Retinal pigment epithelial cell (primary cell): Measurements from ENCODE around the gene MRPL28.
A peak's percentile ranks its signal among the peaks of the same experiment; 100 is the strongest.
"Not testable (repeated sequence)": the region's sequence is repeated elsewhere in the genome, so short reads cannot be mapped to it uniquely, and the experiment has no call there.

ENCODE experiments used
- DNase-seq: peaks from one replicate; pipeline ENCODE4 v3.0.0-alpha.2; 2010; ENCODE audit warnings: low read depth
- H3K4me3 ChIP-seq: 2 replicates; pipeline ENCODE4 v1.5.1; 2011; ENCODE audit warnings: mild to moderate bottlenecking, low read length, control low read depth, moderate library complexity
- TF ChIP-seq, protein P1 (sequence below): conservative IDR thresholded peaks from 2 replicates; pipeline ENCODE4 v1.5.1; 2011; ENCODE audit warnings: low read depth, low read length, control low read depth, inconsistent platforms

MRPL28 gene

DNA sequence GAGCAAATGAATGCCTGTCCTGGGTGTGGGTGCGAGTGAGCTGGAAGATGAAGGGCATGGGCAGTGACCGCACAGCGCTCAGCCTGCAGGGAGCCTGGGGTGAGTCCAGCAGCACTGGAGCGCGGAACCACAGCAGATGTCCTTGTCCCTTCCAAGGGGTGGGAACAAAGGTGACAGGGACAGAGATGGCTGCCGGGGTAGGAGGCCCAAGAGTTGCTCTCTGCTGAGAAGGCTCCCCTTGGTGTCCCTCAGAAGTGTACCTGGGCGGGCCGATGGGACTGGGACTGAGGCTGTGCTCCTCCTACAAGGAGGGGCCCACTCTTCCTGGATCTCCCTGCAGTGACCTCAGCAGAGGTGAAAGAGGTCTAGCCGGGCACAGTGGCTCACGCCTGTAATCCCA is 19.0 kb upstream of the MRPL28 start:
- TF ChIP-seq, protein P1, sequence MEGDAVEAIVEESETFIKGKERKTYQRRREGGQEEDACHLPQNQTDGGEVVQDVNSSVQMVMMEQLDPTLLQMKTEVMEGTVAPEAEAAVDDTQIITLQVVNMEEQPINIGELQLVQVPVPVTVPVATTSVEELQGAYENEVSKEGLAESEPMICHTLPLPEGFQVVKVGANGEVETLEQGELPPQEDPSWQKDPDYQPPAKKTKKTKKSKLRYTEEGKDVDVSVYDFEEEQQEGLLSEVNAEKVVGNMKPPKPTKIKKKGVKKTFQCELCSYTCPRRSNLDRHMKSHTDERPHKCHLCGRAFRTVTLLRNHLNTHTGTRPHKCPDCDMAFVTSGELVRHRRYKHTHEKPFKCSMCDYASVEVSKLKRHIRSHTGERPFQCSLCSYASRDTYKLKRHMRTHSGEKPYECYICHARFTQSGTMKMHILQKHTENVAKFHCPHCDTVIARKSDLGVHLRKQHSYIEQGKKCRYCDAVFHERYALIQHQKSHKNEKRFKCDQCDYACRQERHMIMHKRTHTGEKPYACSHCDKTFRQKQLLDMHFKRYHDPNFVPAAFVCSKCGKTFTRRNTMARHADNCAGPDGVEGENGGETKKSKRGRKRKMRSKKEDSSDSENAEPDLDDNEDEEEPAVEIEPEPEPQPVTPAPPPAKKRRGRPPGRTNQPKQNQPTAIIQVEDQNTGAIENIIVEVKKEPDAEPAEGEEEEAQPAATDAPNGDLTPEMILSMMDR, result no peak
- H3K4me3 ChIP-seq, result no peak overlapping the region
- DNase-seq, result no peak

DNA sequence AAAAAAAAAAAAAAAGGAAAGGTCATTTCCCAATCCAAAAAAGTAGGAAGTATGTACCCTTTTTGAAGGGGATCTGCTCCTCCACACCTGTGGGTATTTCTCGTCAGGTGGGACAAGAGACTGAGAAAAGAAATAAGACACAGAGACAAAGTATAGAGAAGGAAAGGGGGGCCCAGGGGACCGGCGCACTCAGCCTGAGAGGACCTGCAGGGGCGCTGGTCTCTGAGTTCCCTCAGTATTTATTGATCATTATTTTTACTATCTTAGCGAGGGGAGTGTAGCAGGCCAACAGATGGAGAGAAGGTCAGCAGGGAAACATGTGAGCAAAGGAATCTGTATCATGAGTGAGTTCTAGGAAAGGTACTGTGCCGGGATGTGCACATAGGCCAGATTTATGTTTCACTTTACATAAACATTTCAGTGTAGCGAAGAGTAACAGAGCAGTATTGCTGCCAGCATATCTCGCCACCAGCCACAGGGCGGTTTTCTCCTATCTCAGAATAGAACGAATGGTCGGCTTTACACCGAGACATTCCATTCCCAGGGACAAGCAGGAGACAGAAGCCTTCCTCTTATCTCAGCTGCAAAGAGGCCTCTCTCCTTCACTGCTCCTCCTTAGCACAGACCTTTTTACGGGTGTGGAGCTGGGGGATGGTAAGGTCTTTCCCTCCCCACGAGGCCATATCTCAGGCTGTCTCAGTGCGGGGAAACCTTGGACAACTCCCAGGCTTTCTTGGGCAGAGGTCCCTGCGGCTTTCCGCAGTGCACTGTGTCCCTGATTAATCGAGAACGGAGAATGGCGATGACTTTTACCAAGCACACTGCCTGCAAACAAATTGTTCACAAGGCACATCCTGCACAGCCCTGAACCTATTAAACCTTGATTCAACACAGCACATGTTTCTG is 17.7 kb upstream of the MRPL28 start:
- H3K4me3 ChIP-seq, DNase-seq: not testable (repeated sequence)
- TF ChIP-seq, protein P1, result peak; percentile 26

DNA sequence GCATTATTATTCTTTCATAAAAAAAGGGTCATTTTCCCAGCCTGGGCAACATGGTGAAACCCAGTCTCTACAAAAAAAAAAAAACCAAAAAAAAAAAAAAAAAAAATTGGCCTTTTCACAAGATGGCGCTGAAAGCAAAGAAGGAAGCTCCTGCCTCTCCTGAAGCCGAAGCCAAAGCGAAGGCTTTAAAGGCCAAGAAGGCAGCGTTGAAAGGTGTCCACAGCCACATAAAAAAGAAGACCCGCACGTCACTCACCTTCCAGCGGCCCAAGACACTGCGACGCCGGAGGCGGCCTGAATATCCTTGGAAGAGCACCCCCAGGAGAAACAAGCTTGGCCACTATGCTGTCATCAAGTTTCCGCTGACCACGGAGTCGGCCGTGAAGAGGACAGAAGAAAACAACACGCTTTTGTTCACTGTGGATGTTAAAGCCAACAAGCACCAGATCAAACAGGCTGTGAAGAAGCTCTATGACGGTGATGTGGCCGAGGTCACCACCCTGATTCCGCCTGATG is 16.4 kb upstream of the MRPL28 start:
- TF ChIP-seq, protein P1, result no peak
- DNase-seq, result no peak
- no peak overlapping the region for H3K4me3 ChIP-seq

DNA sequence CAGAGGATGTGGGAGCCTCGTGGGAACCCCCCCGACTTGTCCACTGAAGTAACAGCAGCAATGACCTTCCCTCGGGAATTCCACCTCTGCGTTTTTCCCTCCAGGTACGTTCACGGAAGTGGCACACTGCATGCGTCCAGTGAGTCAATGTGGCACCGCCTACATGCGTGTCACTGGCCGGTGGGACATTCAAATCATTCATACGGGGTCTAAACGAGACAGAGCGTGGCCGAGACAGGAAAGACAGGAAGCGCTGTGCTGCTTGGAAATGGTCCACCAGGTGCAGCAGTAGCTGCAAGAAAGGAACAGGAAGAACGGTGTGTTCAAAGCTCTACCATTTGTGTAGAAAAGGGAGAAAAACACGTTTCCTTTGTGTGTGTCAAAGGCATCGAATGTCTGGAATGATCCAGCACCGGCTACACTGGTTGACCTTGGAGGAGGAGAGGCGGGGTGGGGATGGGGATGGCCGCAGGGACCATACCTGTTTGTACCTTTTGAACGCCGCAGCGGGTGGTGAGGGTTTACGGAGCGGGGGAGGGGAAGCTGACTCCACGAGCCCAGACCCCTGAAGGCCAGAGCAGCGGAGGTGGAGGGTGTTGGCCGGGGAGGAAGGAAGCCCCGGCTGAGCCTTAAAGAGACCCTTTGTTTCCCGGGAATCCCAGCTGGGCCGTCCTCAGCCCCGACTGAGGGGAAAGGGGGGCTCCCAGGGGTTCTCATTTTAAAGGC is 13.2 kb upstream of the MRPL28 start:
- TF ChIP-seq, protein P1, result no peak
- no peak for DNase-seq
- peak overlapping the region; percentile 65 for H3K4me3 ChIP-seq

DNA sequence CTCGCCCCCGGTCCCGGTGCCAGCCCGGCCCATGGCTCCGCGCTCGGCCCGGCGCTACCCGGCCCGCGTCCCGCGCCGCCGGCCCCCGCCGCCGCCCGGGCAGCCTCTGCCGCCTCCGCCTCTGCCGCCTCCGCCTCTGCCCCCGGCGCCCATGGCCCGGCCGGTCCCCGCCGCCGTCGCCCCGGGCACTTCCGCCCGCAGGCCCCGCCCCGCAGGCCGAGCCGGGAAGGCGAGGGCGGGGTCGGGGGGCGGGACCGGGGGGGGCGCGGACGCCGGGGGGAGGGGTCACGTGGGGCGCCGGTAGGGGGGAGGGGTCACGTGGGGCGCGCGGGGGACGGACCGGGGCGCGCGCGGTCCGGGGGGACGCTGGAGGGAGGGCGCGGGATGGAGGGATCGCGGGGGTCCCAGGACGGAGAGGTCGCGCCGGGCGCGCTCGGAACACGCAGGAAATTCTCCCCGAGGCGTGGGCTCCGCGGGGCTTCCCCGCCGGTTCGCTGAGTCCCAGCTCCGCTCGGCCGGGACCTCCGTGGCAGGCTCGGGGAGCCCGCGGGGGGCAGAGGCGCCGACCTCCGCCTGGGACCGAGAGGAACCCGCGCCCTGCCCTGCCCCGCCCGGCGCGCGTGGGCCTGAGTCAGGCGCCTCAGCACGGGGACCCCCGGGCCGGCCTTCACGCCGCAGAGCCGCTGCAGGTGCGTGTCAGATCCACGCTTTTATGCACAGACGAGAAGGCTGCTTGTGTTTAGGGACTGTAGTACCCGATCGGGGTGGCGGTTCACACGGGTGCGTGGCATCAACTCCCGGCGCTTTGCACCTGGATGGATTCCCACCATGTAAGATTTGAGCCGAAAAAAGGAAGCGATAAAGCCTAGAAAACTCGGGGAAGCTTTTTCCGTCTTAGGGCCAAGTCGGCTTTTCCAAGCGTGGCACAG is 11.7 kb upstream of the MRPL28 start, which contains the start of gene PGAP6:
TSS of gene PGAP6 (minus strand) at position 190 of the 929 bp plus-strand sequence. CDS start at position 33, 157 bp downstream.
- TF ChIP-seq, protein P1, result no peak
- no peak for DNase-seq
- peak within 1 kb of the TSS; percentile 72 for H3K4me3 ChIP-seq

DNA sequence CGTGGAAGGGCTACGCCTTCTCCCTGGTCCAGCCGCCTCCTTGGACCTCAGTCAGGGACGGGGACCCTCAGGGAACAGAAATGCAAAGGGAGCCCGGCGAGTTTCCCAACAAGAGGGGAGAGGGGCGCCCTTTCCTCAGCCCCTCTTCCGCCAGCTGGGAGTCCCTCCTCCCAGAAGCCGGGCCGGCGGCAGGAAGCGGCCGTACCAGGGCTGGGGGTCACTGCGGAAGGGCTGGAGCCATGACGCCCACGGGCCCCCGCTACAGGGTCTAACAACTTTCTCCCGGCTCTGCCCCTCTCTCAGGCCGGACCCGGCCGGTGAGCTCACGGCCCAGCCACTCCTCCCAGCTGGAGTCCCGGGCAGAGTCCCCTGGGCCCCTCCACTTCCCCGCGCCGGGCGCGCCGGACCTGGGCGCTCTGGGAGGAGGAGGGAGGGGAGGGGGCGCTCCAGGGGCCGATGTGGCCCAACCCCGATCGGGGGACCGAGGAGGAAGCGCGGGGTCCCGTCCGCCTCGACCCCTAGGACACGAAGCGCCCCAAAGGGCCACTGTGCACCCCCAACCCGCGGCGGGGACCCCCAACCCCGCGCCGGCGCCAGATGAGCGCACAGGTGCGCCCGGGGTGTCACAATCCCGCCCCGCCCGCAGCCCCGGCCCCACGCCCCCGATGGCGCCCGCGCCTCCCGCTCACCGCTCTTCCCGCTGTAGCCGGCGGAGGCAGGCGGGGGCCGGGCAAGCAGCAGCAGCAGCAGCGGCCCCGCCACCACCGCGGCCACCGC is 10.9 kb upstream of the MRPL28 start:
- TF ChIP-seq, protein P1, result peak; percentile 3
- H3K4me3 ChIP-seq, result peak overlapping the region; percentile 72
- DNase-seq, result no peak
